Amygdala (tissue), 56 donors: ENCODE measurements around the gene AMZ1.

Source experiments
- DNase-seq, 56 donors: peaks; one replicate each; lab custom pipeline; 2025; lab: John Stamatoyannopoulos, UW

AMZ1 gene

DNA sequence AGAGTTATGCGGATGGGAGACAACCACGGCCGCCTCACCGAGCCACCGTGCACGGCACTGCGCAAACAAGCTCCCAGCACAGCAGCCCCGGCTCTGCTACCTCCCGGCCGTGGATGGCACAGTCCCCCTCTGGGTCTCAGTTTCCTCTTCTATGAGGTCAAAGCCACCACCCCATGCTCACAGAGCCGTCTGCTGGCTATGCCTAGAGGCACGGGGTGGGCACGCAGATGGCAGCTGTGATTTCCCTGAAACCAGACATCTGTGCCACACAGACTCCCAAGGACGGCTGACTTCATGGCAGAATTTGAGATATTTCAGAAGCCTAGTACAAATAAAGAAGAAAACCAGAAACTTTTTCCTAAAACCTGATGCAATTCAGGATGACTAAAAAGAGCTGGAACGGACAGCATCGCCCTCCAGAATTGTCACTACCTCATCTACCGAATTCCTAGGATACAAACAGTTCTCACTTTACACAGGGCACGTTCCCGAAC is 73.2 kb downstream of the AMZ1 start:
- no peak for DNase-seq

- DNase-seq, result no peak
Observed at GRCh38 chr7:2761801-2762497, 73.9 kb downstream of the AMZ1 start.

DNA sequence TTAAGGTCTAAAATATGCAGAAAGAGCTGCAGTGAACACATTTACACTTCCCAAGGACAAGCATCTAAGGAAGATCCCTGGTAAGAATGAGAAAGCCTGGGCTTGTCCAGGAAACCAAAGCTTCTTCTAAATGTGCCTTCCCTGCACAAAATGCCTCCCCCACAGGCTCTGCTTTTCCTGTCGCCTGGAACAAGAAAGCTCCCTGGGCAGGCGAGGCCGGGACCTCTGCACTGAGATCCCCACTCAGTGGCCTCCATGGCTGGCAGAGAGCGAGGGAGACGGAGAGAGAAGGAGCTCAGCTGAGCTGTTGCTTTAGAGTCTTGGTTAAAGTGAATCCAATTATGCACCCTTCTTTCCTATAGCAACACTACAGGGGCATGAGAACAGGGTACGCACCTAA is 75.6 kb downstream of the AMZ1 start:
- DNase-seq, result no peak

GRCh38 chr7:2764621-2765020 is 76.6 kb downstream of the AMZ1 start:
- no peak for DNase-seq
